Breast epithelium (tissue), 4 donors: Measurements from ENCODE around the gene SGTA. TPM values are rescaled to one million over a fixed set of nuclear protein-coding genes. Genes with fewer than 3 reads are reported as not detected.

Source experiments
- DNase-seq, 2 donors: peaks; one replicate each; pipeline ENCODE4 v3.0.0-alpha.2; 2019; ENCODE audit warnings: low spot score in 2 of 2
- H3K27ac ChIP-seq, 2 donors: fragments of 200-600 bp; sonication (generic) in 1 of 2; one replicate each; pipeline ENCODE4 v1.5.1; 2016 to 2019; ENCODE audit warnings: mild to moderate bottlenecking in 1 of 2
- H3K27me3 ChIP-seq, 2 donors: fragments of 200-600 bp; sonication (generic) in 1 of 2; one replicate each; pipeline versions ENCODE4 v1.5.1 to v1.6.0; 2017 to 2019; ENCODE audit warnings: control low read depth in 1 of 2, mild to moderate bottlenecking in 1 of 2
- H3K36me3 ChIP-seq: fragments of 200-600 bp; one replicate; pipeline ENCODE4 v1.5.1; 2019
- H3K4me1 ChIP-seq, 2 donors: fragments of 200-600 bp; sonication (generic); one replicate each; pipeline ENCODE4 v1.5.1; 2016 to 2019; ENCODE audit warnings: control low read depth in 1 of 2
- H3K4me3 ChIP-seq, 3 donors: fragments of 200-600 bp; sonication (generic); 1 replicate in 2 of 3; 2 replicates in 1 of 3; pipeline ENCODE4 v1.5.1; 2016 to 2019; ENCODE audit warnings: mild to moderate bottlenecking in 3 of 3, moderate library complexity in 2 of 3
- H3K9me3 ChIP-seq, 2 donors: fragments of 200-600 bp; sonication (generic) in 1 of 2; one replicate each; pipeline ENCODE4 v1.5.1; 2016 to 2019; ENCODE audit warnings: control low read depth in 1 of 2
- POLR2A ChIP-seq: fragments of 450-650 bp; IDR thresholded peaks from one replicate; pipeline ENCODE4 v1.6.1; 2016; ENCODE audit warnings: antibody characterized with exemption, mild to moderate bottlenecking, moderate library complexity
- POLR2AphosphoS5 ChIP-seq, 3 donors: sonication (generic); formaldehyde crosslinking; IDR thresholded peaks; one replicate each; pipeline ENCODE4 v1.6.1; 2017; ENCODE audit warnings: antibody characterized with exemption in 3 of 3
- intact Hi-C: fragments of 100-400 bp; cut with DNase I; formaldehyde crosslinking; loops from one replicate; pipeline ENCODE4 v1.15.1; 2023; ENCODE audit warnings: low total_unique reads
- total RNA-seq, 3 donors: library from RNA; depleted of rRNA; stranded (reverse); fragments of >200 nt; gene quantifications; one replicate each; pipeline ENCODE4 v1.1.0, GENCODE V29; 2016
- TF ChIP-seq, protein P1 (sequence below), 3 donors: fragments of 450-650 bp; IDR thresholded peaks; one replicate each; pipeline ENCODE4 v1.5.1; 2016 to 2017; ENCODE audit warnings: antibody characterized with exemption in 3 of 3, mild to moderate bottlenecking in 3 of 3, moderate library complexity in 3 of 3

SGTA gene
- total RNA-seq, 3 donors from 2014 or later = 40.3 to 45.2 (median 42.1) TPM

DNA sequence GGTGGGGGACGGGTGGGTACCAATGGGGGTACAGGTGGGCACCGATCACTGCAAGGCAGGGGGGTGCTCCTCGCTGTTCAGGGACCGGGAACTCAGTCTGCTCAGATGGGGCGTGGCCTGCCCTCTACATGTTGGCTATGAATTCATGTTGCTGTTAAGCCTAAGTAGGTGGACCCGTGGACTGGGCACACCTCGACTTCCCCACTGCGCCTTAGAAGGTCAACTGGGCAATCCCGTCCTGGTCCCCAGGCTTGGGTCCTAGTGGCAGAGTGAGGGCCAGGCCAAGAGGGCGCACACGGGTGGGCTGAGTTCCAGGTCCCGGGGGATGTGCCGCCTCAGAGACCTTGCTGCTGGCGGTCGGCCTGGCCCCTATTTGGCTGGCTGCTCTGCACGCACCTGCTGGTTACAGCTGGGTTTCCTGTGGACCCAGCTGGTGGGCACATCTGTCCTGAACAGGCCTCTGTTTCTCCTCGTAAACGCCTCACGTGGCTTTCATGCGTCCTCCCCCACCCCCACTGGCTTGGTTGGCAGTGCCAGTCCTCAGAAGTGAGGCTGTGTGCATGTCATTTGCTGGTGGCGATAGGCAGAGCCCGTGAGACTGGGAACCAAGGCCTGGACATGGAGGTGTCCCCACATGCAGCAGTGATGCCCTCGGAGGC, 23.0 kb upstream of the SGTA start:
- H3K36me3 ChIP-seq = no peaks in the 10 kb centered on the region
- no peak overlapping the region for H3K4me3 ChIP-seq
- intact Hi-C loops = no loop called here
- no peaks in the 10 kb centered on the region for H3K9me3 ChIP-seq
- no peaks in the 10 kb centered on the region for H3K4me1 ChIP-seq
- no peak for TF ChIP-seq POLR2A
- TF ChIP-seq, protein P1, sequence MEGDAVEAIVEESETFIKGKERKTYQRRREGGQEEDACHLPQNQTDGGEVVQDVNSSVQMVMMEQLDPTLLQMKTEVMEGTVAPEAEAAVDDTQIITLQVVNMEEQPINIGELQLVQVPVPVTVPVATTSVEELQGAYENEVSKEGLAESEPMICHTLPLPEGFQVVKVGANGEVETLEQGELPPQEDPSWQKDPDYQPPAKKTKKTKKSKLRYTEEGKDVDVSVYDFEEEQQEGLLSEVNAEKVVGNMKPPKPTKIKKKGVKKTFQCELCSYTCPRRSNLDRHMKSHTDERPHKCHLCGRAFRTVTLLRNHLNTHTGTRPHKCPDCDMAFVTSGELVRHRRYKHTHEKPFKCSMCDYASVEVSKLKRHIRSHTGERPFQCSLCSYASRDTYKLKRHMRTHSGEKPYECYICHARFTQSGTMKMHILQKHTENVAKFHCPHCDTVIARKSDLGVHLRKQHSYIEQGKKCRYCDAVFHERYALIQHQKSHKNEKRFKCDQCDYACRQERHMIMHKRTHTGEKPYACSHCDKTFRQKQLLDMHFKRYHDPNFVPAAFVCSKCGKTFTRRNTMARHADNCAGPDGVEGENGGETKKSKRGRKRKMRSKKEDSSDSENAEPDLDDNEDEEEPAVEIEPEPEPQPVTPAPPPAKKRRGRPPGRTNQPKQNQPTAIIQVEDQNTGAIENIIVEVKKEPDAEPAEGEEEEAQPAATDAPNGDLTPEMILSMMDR (IDR thresholded peaks at IDR 0.05) = no peak
- TF ChIP-seq POLR2AphosphoS5 (IDR thresholded peaks at IDR 0.05) = no peak
- no peaks in the 10 kb centered on the region for H3K27me3 ChIP-seq
- no peak for DNase-seq
- no peak overlapping the region for H3K27ac ChIP-seq

DNA sequence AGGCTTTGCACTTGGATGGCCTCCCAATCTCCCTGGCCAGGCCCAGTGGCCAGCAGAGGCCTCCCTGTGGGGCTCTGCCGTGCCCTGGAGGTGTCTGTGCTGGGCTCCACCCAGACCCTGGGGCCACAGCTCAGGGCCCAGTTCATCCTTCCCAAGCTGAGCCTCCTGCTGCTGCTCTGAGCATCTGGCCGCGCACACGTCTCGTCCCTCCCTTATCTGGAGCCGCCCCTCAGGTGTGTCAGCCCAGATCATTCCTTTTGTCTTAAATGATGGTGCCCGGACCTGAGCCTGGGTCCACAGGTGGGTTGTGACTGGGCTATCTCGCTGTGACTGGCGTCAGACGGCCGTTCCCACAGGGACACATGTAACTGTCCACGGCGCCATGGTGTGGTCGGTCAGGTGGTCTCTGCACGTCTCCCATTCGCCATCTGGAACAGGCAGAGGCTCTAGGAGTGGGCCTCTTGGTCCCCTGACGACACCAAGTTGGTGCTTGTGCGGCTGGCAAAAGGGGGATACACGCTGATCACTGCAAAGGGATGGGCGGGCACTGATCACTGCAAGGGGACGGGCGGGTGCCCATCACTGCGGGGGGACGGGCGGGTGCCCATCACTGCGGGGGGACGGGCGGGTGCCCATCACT, 22.3 kb upstream of the SGTA start:
- no peaks in the 10 kb centered on the region for H3K4me1 ChIP-seq
- TF ChIP-seq, protein P1 (IDR thresholded peaks at IDR 0.05) = no peak
- TF ChIP-seq POLR2A (no peak), POLR2AphosphoS5 (IDR thresholded peaks at IDR 0.05) (no peak)

DNA sequence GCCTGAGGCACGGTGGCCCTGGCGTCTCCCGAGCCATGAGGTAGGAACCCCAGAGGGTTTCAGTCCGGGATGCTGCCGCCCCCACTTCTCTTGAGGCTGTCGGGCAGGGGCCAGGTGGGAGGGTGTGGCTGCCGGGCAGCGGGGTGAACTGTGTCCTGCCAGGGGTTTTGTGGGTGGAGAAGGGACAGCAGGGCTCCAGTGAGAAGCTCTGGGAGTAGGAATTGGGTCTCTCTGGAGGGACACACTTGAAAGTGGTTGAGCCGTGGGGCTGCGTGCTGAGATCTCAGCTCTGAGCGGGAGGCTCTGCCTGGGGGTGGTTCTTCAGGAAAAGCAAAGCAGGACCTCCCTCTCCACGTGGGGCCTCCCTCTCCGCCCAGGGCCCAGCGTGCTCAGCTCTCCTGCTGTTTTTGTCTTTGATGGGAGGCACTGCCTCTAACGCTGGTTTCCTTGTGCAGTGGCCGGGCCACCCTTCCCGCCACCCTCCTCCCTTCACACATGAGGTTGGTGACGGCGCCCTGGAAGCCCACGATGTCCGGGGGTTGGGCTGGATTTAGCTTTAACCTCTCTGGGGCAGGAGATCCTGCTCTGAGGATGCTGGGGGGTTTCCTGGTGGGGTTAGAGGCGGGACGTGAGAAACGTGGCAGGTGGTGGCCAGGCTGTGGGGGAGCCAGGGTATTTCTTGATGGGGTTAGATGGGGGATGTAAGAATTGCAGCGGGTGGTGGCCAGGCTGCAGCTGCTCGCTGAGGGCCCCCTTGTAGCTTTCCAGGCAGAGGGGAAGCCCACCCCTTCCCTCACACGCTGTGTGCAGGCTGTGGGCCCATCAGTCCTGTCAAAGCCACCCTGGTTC, 21.3 kb upstream of the SGTA start:
- no peaks in the 10 kb centered on the region for H3K27me3 ChIP-seq
- no peaks in the 10 kb centered on the region for H3K36me3 ChIP-seq
- no peak for TF ChIP-seq POLR2A
- TF ChIP-seq POLR2AphosphoS5 (IDR thresholded peaks at IDR 0.05) = no peak
- TF ChIP-seq, protein P1 (IDR thresholded peaks at IDR 0.05) = no peak
- intact Hi-C loops = no loop called here
- DNase-seq = no peak
- H3K27ac ChIP-seq = no peak overlapping the region
- H3K9me3 ChIP-seq = no peaks in the 10 kb centered on the region
- H3K4me3 ChIP-seq = no peak overlapping the region
- no peaks in the 10 kb centered on the region for H3K4me1 ChIP-seq

More for the DNA sequence above, 22.3 kb upstream of the SGTA start:
- intact Hi-C loops = no loop called here
- no peak for DNase-seq
- H3K4me3 ChIP-seq = no peak overlapping the region
- no peaks in the 10 kb centered on the region for H3K36me3 ChIP-seq
- H3K9me3 ChIP-seq = no peaks in the 10 kb centered on the region
- no peaks in the 10 kb centered on the region for H3K27me3 ChIP-seq
- no peak overlapping the region for H3K27ac ChIP-seq

DNA sequence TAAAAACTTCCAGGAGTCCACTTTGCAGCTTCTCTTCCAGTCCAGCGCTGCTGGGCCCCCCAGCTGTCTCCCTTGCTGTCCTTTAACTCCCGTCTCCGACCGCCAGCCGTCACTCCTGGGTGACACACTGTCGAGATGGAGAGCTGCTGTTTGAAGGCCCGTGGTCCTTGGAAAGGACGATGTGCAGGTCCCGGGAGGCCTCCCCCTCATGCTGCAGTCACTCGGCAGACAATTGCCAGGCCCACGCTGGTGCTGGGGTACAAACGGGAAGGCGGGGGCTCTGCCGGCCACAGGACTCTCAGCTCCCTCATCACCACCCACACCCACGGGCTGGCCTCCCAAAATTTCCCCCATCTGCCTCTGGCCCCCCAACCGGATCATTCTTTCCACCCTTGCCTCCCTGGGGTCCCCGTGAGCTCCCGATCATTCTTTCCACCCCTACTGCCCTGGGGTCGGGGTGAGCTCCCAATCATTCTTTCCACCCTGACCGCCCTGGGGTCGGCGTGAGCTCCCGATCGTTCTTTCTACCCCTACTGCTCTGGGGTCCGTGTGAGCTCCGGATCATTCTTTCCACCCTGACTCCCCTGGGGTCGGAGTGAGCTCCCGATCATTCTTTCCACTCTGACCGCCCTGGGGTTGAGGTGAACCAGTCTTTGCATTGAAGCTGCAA, 20.5 kb upstream of the SGTA start:
- intact Hi-C loops = no loop called here
- H3K27me3 ChIP-seq = no peaks in the 10 kb centered on the region

More for the DNA sequence above, 20.5 kb upstream of the SGTA start:
- no peak overlapping the region for H3K27ac ChIP-seq
- no peaks in the 10 kb centered on the region for H3K9me3 ChIP-seq
- no peaks in the 10 kb centered on the region for H3K36me3 ChIP-seq
- DNase-seq = no peak
- no peaks in the 10 kb centered on the region for H3K4me1 ChIP-seq
- H3K4me3 ChIP-seq = no peak overlapping the region
- TF ChIP-seq POLR2AphosphoS5 (IDR thresholded peaks at IDR 0.05) (no peak), POLR2A (no peak)
- TF ChIP-seq, protein P1 (IDR thresholded peaks at IDR 0.05) = no peak
